H1 (cell line): ENCODE measurements around the gene S1PR1. TPM values are rescaled to one million over a fixed set of nuclear protein-coding genes. Genes with fewer than 3 reads are reported as not detected.

Source experiments
- CHD1 ChIP-seq: IDR thresholded peaks from 2 replicates; pipeline ENCODE4 v1.6.1; 2012; ENCODE audit warnings: low read depth, low read length, improper control_type of control experiment
- SUZ12 ChIP-seq: fragments of 200-600 bp; sonication (generic); IDR thresholded peaks from 2 replicates; pipeline ENCODE4 v1.6.1; 2012; ENCODE audit warnings: mild to moderate bottlenecking, inconsistent platforms, low read length, moderate library complexity, mixed read lengths
- polyA plus RNA-seq, 7 experiments: library from polyadenylated mRNA; depleted of rRNA in 3 of 7; stranded (reverse) in 5 of 7; unstranded in 2 of 7; fragments of >200 nt in 5 of 7; fragments of 200-250 nt in 2 of 7; gene quantifications; 1 replicate in 5 of 7; 2 replicates in 1 of 7; 4 replicates in 1 of 7; pipeline versions ENCODE4 v1.2.1 to v1.2.3, GENCODE V29; 2011 to 2013; ENCODE audit warnings: missing spikeins in 2 of 7, mixed read lengths in 2 of 7
- total RNA-seq: library from RNA; stranded (reverse); fragmentation: NEBNext Ultra II Directional; extraction: Animal tissue kit (Norgen Biotek cat#: 25700); gene quantifications from 2 replicates; pipeline ENCODE4 v1.2.1, GENCODE V29; 2021
- TF ChIP-seq, protein P1 (sequence below): fragments of 300-600 bp; sonication (generic); IDR thresholded peaks from 2 replicates; pipeline ENCODE4 v1.7.1; 2012; ENCODE audit warnings: low read length, moderate library complexity, mild to moderate bottlenecking, inconsistent platforms; ENCODE audit not compliant: insufficient replicate concordance
- TF ChIP-seq, protein P2 (sequence below): IDR thresholded peaks from 2 replicates; pipeline ENCODE4 v1.6.1; 2012; ENCODE audit warnings: inconsistent platforms
- TF ChIP-seq, protein P3 (sequence below), 3 experiments: IDR thresholded peaks; 1 replicate in 2 of 3; 2 replicates in 1 of 3; pipeline versions ENCODE4 v1.5.1 to v1.6.1; 2011; ENCODE audit warnings: low read length in 3 of 3, mild to moderate bottlenecking in 3 of 3, inconsistent platforms in 2 of 3, low read depth in 1 of 3, moderate library complexity in 1 of 3; ENCODE audit not compliant: insufficient read depth in 1 of 3; ENCODE audit errors: control extremely low read depth in 1 of 3

The S1PR1 gene
- total and polyA plus RNA-seq, 2 of the 8 experiments (the other 6 are each of a cell fraction or from before 2014, with no cell fraction given), result 3.5 to 5.5 TPM

DNA sequence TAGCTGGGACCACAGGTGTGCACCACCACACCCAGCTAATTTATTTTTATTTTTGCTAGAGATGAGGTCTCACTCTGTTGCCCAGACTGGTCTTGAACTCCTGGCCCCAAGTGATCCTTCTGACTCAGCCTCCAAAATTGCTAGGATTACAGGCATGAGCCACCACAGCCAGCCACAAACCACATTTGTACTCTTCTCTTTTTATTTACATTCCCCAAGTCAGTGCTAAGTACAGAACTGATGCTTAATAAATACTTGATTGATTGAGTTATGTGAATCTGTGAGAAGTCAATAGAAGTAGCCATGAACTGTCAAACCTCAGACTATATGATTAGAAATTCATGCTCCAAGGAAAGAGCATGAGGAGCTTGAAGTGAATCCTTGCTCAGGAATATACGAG, 48.5 kb upstream of the S1PR1 start (continued):
- TF ChIP-seq, protein P1, sequence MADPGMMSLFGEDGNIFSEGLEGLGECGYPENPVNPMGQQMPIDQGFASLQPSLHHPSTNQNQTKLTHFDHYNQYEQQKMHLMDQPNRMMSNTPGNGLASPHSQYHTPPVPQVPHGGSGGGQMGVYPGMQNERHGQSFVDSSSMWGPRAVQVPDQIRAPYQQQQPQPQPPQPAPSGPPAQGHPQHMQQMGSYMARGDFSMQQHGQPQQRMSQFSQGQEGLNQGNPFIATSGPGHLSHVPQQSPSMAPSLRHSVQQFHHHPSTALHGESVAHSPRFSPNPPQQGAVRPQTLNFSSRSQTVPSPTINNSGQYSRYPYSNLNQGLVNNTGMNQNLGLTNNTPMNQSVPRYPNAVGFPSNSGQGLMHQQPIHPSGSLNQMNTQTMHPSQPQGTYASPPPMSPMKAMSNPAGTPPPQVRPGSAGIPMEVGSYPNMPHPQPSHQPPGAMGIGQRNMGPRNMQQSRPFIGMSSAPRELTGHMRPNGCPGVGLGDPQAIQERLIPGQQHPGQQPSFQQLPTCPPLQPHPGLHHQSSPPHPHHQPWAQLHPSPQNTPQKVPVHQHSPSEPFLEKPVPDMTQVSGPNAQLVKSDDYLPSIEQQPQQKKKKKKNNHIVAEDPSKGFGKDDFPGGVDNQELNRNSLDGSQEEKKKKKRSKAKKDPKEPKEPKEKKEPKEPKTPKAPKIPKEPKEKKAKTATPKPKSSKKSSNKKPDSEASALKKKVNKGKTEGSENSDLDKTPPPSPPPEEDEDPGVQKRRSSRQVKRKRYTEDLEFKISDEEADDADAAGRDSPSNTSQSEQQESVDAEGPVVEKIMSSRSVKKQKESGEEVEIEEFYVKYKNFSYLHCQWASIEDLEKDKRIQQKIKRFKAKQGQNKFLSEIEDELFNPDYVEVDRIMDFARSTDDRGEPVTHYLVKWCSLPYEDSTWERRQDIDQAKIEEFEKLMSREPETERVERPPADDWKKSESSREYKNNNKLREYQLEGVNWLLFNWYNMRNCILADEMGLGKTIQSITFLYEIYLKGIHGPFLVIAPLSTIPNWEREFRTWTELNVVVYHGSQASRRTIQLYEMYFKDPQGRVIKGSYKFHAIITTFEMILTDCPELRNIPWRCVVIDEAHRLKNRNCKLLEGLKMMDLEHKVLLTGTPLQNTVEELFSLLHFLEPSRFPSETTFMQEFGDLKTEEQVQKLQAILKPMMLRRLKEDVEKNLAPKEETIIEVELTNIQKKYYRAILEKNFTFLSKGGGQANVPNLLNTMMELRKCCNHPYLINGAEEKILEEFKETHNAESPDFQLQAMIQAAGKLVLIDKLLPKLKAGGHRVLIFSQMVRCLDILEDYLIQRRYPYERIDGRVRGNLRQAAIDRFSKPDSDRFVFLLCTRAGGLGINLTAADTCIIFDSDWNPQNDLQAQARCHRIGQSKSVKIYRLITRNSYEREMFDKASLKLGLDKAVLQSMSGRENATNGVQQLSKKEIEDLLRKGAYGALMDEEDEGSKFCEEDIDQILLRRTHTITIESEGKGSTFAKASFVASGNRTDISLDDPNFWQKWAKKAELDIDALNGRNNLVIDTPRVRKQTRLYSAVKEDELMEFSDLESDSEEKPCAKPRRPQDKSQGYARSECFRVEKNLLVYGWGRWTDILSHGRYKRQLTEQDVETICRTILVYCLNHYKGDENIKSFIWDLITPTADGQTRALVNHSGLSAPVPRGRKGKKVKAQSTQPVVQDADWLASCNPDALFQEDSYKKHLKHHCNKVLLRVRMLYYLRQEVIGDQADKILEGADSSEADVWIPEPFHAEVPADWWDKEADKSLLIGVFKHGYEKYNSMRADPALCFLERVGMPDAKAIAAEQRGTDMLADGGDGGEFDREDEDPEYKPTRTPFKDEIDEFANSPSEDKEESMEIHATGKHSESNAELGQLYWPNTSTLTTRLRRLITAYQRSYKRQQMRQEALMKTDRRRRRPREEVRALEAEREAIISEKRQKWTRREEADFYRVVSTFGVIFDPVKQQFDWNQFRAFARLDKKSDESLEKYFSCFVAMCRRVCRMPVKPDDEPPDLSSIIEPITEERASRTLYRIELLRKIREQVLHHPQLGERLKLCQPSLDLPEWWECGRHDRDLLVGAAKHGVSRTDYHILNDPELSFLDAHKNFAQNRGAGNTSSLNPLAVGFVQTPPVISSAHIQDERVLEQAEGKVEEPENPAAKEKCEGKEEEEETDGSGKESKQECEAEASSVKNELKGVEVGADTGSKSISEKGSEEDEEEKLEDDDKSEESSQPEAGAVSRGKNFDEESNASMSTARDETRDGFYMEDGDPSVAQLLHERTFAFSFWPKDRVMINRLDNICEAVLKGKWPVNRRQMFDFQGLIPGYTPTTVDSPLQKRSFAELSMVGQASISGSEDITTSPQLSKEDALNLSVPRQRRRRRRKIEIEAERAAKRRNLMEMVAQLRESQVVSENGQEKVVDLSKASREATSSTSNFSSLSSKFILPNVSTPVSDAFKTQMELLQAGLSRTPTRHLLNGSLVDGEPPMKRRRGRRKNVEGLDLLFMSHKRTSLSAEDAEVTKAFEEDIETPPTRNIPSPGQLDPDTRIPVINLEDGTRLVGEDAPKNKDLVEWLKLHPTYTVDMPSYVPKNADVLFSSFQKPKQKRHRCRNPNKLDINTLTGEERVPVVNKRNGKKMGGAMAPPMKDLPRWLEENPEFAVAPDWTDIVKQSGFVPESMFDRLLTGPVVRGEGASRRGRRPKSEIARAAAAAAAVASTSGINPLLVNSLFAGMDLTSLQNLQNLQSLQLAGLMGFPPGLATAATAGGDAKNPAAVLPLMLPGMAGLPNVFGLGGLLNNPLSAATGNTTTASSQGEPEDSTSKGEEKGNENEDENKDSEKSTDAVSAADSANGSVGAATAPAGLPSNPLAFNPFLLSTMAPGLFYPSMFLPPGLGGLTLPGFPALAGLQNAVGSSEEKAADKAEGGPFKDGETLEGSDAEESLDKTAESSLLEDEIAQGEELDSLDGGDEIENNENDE, result no peak
- TF ChIP-seq SUZ12 (no peak), CHD1 (no peak)
- TF ChIP-seq, protein P2, sequence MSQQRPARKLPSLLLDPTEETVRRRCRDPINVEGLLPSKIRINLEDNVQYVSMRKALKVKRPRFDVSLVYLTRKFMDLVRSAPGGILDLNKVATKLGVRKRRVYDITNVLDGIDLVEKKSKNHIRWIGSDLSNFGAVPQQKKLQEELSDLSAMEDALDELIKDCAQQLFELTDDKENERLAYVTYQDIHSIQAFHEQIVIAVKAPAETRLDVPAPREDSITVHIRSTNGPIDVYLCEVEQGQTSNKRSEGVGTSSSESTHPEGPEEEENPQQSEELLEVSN, result no peak
- TF ChIP-seq, protein P3, sequence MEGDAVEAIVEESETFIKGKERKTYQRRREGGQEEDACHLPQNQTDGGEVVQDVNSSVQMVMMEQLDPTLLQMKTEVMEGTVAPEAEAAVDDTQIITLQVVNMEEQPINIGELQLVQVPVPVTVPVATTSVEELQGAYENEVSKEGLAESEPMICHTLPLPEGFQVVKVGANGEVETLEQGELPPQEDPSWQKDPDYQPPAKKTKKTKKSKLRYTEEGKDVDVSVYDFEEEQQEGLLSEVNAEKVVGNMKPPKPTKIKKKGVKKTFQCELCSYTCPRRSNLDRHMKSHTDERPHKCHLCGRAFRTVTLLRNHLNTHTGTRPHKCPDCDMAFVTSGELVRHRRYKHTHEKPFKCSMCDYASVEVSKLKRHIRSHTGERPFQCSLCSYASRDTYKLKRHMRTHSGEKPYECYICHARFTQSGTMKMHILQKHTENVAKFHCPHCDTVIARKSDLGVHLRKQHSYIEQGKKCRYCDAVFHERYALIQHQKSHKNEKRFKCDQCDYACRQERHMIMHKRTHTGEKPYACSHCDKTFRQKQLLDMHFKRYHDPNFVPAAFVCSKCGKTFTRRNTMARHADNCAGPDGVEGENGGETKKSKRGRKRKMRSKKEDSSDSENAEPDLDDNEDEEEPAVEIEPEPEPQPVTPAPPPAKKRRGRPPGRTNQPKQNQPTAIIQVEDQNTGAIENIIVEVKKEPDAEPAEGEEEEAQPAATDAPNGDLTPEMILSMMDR (IDR thresholded peaks at IDR 0.05; ENCODE audit: control extremely low read depth in 1 of 3, insufficient read depth in 1 of 3, low read depth in 1 of 3, low read length in 3 of 3), result no peak
